Naive thymus-derived CD8-positive, alpha-beta T cell (primary cell): ENCODE measurements around the gene MIPEP. TPM values are rescaled to one million over a fixed set of nuclear protein-coding genes. Genes with fewer than 3 reads are reported as not detected.

ENCODE experiments used
- ATAC-seq, 2 donors: fragments of 150-1000 bp; cut with Tn5 transposase in 1 of 2; sonication (Bioruptor Pico), chemical (Tn5 transposase) in 1 of 2; 1 replicate in 1 of 2; 2 replicates in 1 of 2; pipeline ENCODE4 v1.10.0; 2021; ENCODE audit warnings: mild to moderate bottlenecking in 2 of 2, moderate library complexity in 2 of 2
- POLR2A ChIA-PET: fragments of 350-600 bp; sonication (Branson Sonifier 250); formaldehyde crosslinking; loops from one replicate; lab custom pipeline; 2021; ENCODE audit warnings: antibody characterized with exemption; lab: Charles Lee
- DNase-seq, 10 donors: peaks; one replicate each; pipeline versions ENCODE4 v3.0.0 to v3.0.0-alpha.2; 2020 to 2022
- H3K27ac Mint-ChIP-seq, 10 donors: one replicate each; pipeline ENCODE4 v1.8.0; 2020 to 2022; ENCODE audit warnings: mild to moderate bottlenecking in 10 of 10, mixed read lengths in 10 of 10, moderate library complexity in 4 of 10, inconsistent platforms in 1 of 10
- H3K27me3 Mint-ChIP-seq, 5 donors: one replicate each; pipeline ENCODE4 v1.8.0; 2021 to 2022; ENCODE audit warnings: mixed read lengths in 5 of 5
- H3K36me3 Mint-ChIP-seq, 3 donors: one replicate each; pipeline ENCODE4 v1.8.0; 2020 to 2022; ENCODE audit warnings: mixed read lengths in 3 of 3, mild to moderate bottlenecking in 2 of 3, inconsistent platforms in 1 of 3
- H3K4me1 Mint-ChIP-seq, 4 donors: one replicate each; pipeline ENCODE4 v1.8.0; 2021 to 2022; ENCODE audit warnings: mixed read lengths in 4 of 4
- H3K4me3 Mint-ChIP-seq, 10 donors: one replicate each; pipeline ENCODE4 v1.8.0; 2020 to 2022; ENCODE audit warnings: mild to moderate bottlenecking in 10 of 10, mixed read lengths in 10 of 10, moderate library complexity in 6 of 10, inconsistent platforms in 1 of 10
- H3K9me3 Mint-ChIP-seq, 9 donors: one replicate each; pipeline ENCODE4 v1.8.0; 2020 to 2022; ENCODE audit warnings: mixed read lengths in 9 of 9, mild to moderate bottlenecking in 3 of 9, inconsistent platforms in 1 of 9, moderate library complexity in 1 of 9
- polyA plus RNA-seq, 3 donors: library from polyadenylated mRNA; unstranded; fragments of 300-500 nt; fragmentation: Illumina TruSeq; gene quantifications; one replicate each; pipeline ENCODE4 v1.2.3, GENCODE V29; 2021
- total RNA-seq, 8 experiments: library from RNA in 2 of 8; stranded (reverse) in 2 of 8; gene quantifications; one replicate each; pipeline ENCODE4 v1.2.3 and lab custom pipeline; 2021 to 2026

The MIPEP gene
- total and polyA plus RNA-seq, 5 experiments from 2014 or later: 9.4 to 16.6 (median 14.0) TPM

GRCh38 chr13:23843436-23843835 is 45.8 kb downstream of the MIPEP start:
- H3K9me3 Mint-ChIP-seq: no peaks in the 10 kb centered on the region
- POLR2A ChIA-PET: no interaction called here
- ATAC-seq (no peak), DNase-seq (no peak)
- H3K36me3 Mint-ChIP-seq: peaks cover 15 to 65% (median 31%) of the 10 kb centered on the region in 3 donors
- H3K27me3 Mint-ChIP-seq: no peaks in the 10 kb centered on the region
- peaks cover 9 to 30% (median 10%) of the 10 kb centered on the region in 4 donors for H3K4me1 Mint-ChIP-seq
- H3K4me3 Mint-ChIP-seq: no peak overlapping the region
- peak overlapping the region in 6 of 10 donors; percentile 4 to 89 (median 50) for H3K27ac Mint-ChIP-seq

DNA sequence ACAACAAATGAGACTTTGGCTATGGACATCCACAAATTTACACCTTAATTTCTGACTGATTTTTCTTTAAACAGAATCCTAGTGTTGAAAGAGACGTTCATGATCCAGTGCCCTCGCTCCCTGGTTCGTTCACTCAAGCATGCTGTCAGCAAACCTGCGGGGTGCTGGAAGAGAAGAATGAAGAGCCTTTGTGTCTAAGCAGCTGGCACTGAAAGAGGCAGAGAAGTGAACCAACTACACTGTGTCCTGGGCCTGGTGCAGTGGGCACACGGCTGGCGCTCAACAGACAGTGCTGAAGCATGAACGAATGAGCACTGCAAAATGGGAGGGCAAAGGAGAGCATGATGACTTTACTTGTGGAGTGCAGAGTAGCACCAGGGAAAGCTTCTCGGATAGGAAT is 46.8 kb downstream of the MIPEP start:
- POLR2A ChIA-PET: no interaction called here
- H3K27me3 Mint-ChIP-seq: no peaks in the 10 kb centered on the region
- peaks cover 9 to 21% (median 10%) of the 10 kb centered on the region in 4 donors for H3K4me1 Mint-ChIP-seq
- H3K9me3 Mint-ChIP-seq: no peaks in the 10 kb centered on the region
- H3K4me3 Mint-ChIP-seq: no peak overlapping the region
- peak overlapping the region in 1 of 10 donors; percentile 5 for H3K27ac Mint-ChIP-seq
- DNase-seq (no peak), ATAC-seq (no peak)
- peaks cover 15 to 65% (median 35%) of the 10 kb centered on the region in 3 donors for H3K36me3 Mint-ChIP-seq

DNA sequence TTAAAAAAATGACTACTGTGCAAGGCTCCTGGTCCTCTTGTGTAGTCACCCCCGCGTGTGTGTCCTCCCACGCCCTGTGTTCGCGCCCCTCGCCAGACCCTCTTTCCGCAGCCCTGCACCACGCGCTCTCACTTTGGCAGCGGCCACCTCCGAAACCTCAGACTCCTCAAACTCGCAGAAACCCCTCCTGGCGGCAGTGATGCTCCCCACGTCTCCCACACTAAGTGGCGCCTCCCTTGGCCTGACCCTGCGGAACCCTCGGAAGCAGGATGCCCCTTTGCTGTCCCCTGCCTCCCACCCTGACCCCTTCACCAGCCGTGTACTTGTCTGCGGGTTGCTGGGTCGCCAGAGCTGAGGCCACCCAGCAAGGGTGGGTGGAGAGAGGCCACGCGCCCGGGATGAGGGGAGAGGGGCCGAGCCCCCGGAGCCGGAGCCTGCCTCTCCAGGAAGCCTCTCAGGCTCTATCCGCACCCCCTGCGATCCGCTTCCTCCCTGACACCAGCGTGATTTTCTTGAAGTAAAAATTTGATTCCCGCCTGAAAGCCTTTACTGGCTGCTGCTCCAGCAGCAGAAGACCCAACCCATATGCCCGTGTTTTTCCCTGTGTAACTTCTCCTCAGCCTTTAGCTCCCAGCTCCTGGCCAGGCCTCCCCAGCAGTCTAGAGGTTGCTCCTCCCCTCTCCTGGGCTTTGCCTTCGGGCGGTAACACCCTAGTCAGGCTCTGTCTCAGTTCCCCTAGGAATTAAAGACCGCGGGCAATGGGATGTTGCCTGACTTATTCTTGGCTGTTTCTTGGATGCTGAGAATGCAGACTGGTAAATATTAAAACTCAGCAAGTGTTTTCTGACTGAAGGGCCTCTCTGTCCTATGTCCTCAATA is 55.2 kb downstream of the MIPEP start:
- Mint-ChIP-seq H3K9me3 (no peaks in the 10 kb centered on the region), H3K36me3 (peaks cover 9 to 56% (median 27%) of the 10 kb centered on the region in 3 donors), H3K4me1 (peaks cover 0 to 3% (median 0%) of the 10 kb centered on the region in 4 donors), H3K27ac (no peak overlapping the region), H3K27me3 (no peaks in the 10 kb centered on the region), H3K4me3 (no peak overlapping the region)
- ATAC-seq (no peak), DNase-seq (no peak)
- POLR2A ChIA-PET: no interaction called here

GRCh38 chr13:23828866-23829265 is 60.3 kb downstream of the MIPEP start:
- Mint-ChIP-seq H3K4me1 (peaks cover 0 to 2% (median 0%) of the 10 kb centered on the region in 4 donors), H3K27ac (no peak overlapping the region), H3K27me3 (no peaks in the 10 kb centered on the region), H3K4me3 (no peak overlapping the region), H3K36me3 (peaks cover 13 to 53% (median 38%) of the 10 kb centered on the region in 3 donors), H3K9me3 (peaks cover 0 to 5% (median 0%) of the 10 kb centered on the region in 9 donors)
- POLR2A ChIA-PET: no interaction called here
- ATAC-seq (no peak), DNase-seq (no peak)

DNA sequence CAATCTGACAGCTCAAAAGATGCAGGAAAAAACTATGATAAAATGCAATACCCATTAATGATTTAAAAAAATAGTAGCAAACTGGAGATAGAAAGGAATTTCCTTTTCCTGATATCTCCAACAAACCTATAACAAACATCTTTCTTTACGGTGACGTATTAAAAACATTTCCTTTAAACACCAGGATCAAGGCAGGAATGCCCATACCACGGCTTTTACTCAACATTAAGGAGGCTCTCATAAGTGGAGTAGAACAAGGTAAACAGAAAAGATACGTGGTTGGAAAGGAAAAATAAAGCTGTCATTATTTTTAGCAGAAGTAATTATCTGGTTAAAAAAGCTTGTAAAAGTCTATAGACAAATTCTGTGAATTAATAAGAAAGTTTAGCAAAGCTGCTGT is 61.1 kb downstream of the MIPEP start:
- POLR2A ChIA-PET: no interaction called here
- Mint-ChIP-seq H3K9me3 (peaks cover 0 to 5% (median 0%) of the 10 kb centered on the region in 9 donors), H3K27ac (peak overlapping the region in 1 of 10 donors; percentile 9), H3K4me1 (peaks cover 0 to 2% (median 0%) of the 10 kb centered on the region in 4 donors), H3K36me3 (peaks cover 8 to 56% (median 44%) of the 10 kb centered on the region in 3 donors), H3K27me3 (no peaks in the 10 kb centered on the region), H3K4me3 (no peak overlapping the region)
- DNase-seq (no peak), ATAC-seq (no peak)

DNA sequence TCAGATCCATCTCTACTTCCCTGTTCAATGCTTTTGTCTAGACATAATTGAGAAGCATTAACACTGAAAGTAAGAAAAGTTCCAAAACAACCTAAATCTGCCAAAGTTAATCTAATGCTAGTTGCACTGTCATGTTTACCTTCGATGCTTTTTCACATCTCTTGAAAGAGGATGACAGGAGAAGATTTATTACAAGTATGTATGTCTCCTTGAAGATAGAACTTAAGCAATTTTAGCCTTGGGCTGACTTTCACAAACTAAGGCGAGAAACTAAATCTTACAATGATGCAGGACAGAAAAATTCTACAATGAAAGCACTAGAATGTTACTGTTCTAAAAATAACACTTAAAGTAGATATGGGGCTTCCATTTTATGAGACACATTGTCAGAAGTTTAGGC is 64.0 kb downstream of the MIPEP start:
- peaks cover 0 to 2% (median 0%) of the 10 kb centered on the region in 4 donors for H3K4me1 Mint-ChIP-seq
- ATAC-seq (no peak), DNase-seq (no peak)
- POLR2A ChIA-PET: no interaction called here
- no peak overlapping the region for H3K27ac Mint-ChIP-seq
- peaks cover 0 to 5% (median 0%) of the 10 kb centered on the region in 9 donors for H3K9me3 Mint-ChIP-seq
- no peak overlapping the region for H3K4me3 Mint-ChIP-seq
- peaks cover 8 to 73% (median 58%) of the 10 kb centered on the region in 3 donors for H3K36me3 Mint-ChIP-seq
- H3K27me3 Mint-ChIP-seq: no peaks in the 10 kb centered on the region

DNA sequence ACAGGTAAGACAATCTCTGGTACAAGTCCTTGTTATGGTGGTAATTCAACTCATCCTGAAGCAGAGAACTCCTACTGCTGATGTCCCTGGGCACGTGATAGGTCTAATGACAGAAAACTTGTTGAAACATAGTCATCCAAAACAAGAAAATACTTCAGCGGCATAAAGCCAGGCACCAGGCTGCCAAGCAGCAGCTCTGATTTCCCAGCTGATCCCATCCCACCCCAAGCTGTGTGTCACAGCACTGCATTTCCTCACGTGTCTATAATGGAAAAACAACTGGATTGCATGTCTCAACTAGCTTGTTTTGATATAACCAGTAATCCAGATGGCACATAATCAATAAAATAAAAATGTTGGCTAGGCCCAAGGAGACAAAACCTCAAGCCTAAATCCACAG is 64.8 kb downstream of the MIPEP start:
- Mint-ChIP-seq H3K36me3 (peaks cover 8 to 70% (median 63%) of the 10 kb centered on the region in 3 donors), H3K4me1 (peaks cover 0 to 2% (median 0%) of the 10 kb centered on the region in 4 donors), H3K9me3 (peaks cover 0 to 5% (median 0%) of the 10 kb centered on the region in 9 donors), H3K27ac (no peak overlapping the region), H3K27me3 (no peaks in the 10 kb centered on the region), H3K4me3 (no peak overlapping the region)
- ATAC-seq: no peak
- POLR2A ChIA-PET: no interaction called here
- DNase-seq: no peak

DNA sequence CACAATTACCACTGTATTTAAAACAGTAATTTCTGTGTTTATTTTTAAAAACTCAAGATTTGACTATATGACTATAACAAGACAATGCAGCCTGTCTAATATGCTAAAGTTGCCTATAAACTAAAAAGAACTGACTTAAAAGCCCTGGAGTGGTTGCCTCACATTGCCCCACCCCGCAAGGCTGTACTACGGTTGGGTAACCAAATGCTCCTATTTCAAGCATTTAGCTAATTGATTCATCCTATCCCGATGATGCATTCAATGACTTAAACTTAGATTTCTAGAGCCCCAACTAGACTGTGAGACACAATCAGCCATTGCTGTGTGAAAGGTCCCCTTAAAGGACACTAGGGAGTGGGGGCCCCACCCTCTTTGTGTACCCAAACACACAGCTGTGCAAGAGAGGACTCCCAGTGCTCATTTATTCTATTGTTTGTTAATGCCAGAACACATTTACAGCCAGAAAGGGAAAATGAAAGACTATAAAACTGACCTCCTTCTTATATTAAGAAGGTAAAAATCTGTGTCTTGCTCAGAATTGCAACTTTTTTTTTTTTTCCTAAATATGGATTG is 66.9 kb downstream of the MIPEP start:
- peaks cover 8 to 67% (median 62%) of the 10 kb centered on the region in 3 donors for H3K36me3 Mint-ChIP-seq
- DNase-seq (no peak), ATAC-seq (no peak)
- no peaks in the 10 kb centered on the region for H3K27me3 Mint-ChIP-seq
- peaks cover 0 to 5% (median 1%) of the 10 kb centered on the region in 4 donors for H3K4me1 Mint-ChIP-seq
- H3K9me3 Mint-ChIP-seq: peaks cover 0 to 5% (median 0%) of the 10 kb centered on the region in 9 donors
- no peak overlapping the region for H3K27ac Mint-ChIP-seq
- POLR2A ChIA-PET: no interaction called here
- H3K4me3 Mint-ChIP-seq: no peak overlapping the region

DNA sequence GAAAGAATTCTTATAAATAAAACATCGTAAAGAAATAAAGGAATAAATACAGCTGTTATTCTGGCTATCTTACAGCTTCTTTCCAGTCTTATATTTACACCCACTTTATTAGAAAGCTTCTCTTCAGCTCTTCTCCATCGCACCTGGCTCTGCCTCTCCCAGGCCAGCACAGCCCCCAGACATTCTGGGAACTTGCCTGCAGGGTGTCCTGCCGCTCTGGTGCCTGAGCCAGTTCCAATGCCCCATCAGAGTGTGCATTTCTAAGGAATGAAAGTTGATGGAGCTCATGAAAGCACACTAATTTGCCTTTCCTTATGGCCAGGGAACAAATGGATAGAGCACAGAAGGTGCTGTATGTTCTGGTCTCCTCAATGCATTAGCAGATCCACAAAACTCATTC is 68.7 kb downstream of the MIPEP start:
- H3K4me3 Mint-ChIP-seq: no peak overlapping the region
- peaks cover under 1 to 64% (median 50%) of the 10 kb centered on the region in 3 donors for H3K36me3 Mint-ChIP-seq
- H3K27ac Mint-ChIP-seq: no peak overlapping the region
- peaks cover 0 to 5% (median 0%) of the 10 kb centered on the region in 4 donors for H3K4me1 Mint-ChIP-seq
- no peak for DNase-seq
- no peak for ATAC-seq
- POLR2A ChIA-PET: no interaction called here
- H3K27me3 Mint-ChIP-seq: no peaks in the 10 kb centered on the region
- H3K9me3 Mint-ChIP-seq: peaks cover 0 to 3% (median 0%) of the 10 kb centered on the region in 9 donors

- Mint-ChIP-seq H3K36me3 (peaks cover 0 to 39% (median 27%) of the 10 kb centered on the region in 3 donors), H3K27ac (peak overlapping the region in 1 of 10 donors; percentile 23), H3K27me3 (no peaks in the 10 kb centered on the region), H3K4me1 (peaks cover 0 to 5% (median 0%) of the 10 kb centered on the region in 4 donors), H3K9me3 (no peaks in the 10 kb centered on the region), H3K4me3 (no peak overlapping the region)
- POLR2A ChIA-PET: no interaction called here
- no peak for ATAC-seq
- DNase-seq: no peak
These were observed 71.4 kb downstream of the MIPEP start for GRCh38 chr13:23817830-23818229.

- POLR2A ChIA-PET: no interaction called here
- H3K27me3 Mint-ChIP-seq: no peaks in the 10 kb centered on the region
- H3K4me3 Mint-ChIP-seq: no peak overlapping the region
- no peaks in the 10 kb centered on the region for H3K9me3 Mint-ChIP-seq
- peak overlapping the region in 1 of 10 donors; percentile 48 for H3K27ac Mint-ChIP-seq
- ATAC-seq: no peak
- peaks cover 0 to 5% (median 0%) of the 10 kb centered on the region in 4 donors for H3K4me1 Mint-ChIP-seq
- H3K36me3 Mint-ChIP-seq: peaks cover 0 to 33% (median 21%) of the 10 kb centered on the region in 3 donors
- DNase-seq: no peak
These were observed 72.1 kb downstream of the MIPEP start for GRCh38 chr13:23817136-23817535.

DNA sequence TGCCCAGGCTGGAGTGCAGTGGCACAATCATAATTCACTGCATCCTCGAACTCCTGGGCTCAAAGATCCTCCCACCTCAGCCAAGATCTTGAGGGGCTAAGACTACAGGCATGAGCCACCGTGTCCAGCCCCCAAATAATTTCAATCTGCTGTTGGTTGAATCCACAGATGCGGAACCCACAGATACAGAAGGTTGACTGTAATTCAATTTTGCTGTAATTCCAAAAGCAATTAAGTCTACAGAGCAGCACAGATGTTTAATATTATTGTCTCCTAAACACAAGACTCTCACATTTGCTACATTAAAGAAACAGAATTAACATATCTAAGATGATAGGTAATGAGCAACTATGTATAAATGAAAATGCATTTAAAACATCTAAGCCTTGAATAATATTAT is 75.6 kb downstream of the MIPEP start:
- Mint-ChIP-seq H3K27me3 (no peaks in the 10 kb centered on the region), H3K9me3 (no peaks in the 10 kb centered on the region), H3K4me3 (no peak overlapping the region), H3K36me3 (peaks cover 0 to 28% (median under 1%) of the 10 kb centered on the region in 3 donors), H3K4me1 (peaks cover 0 to 21% (median 1%) of the 10 kb centered on the region in 4 donors), H3K27ac (no peak overlapping the region)
- DNase-seq: no peak
- no peak for ATAC-seq
- POLR2A ChIA-PET: no interaction called here
